ENCODE measurements around the gene ART1. TPM values are rescaled to one million over a fixed set of nuclear protein-coding genes. Genes with fewer than 3 reads are reported as not detected.

ART1 gene
- total RNA-seq, 1 donor from 2014 or later = not detected

- peaks cover 38% of the 10 kb centered on the region for H3K36me3 Mint-ChIP-seq
- H3K27me3 Mint-ChIP-seq = no peaks in the 10 kb centered on the region
- no peak overlapping the region for H3K4me3 Mint-ChIP-seq
- TF ChIP-seq, protein P1, sequence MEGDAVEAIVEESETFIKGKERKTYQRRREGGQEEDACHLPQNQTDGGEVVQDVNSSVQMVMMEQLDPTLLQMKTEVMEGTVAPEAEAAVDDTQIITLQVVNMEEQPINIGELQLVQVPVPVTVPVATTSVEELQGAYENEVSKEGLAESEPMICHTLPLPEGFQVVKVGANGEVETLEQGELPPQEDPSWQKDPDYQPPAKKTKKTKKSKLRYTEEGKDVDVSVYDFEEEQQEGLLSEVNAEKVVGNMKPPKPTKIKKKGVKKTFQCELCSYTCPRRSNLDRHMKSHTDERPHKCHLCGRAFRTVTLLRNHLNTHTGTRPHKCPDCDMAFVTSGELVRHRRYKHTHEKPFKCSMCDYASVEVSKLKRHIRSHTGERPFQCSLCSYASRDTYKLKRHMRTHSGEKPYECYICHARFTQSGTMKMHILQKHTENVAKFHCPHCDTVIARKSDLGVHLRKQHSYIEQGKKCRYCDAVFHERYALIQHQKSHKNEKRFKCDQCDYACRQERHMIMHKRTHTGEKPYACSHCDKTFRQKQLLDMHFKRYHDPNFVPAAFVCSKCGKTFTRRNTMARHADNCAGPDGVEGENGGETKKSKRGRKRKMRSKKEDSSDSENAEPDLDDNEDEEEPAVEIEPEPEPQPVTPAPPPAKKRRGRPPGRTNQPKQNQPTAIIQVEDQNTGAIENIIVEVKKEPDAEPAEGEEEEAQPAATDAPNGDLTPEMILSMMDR (conservative IDR thresholded peaks at IDR 0.05) = no peak
- H3K4me1 Mint-ChIP-seq (ENCODE audit: unreplicated experiment) = no peaks in the 10 kb centered on the region
- no peak for DNase-seq (ENCODE audit: extremely low spot score, unreplicated experiment)
- no peaks in the 10 kb centered on the region for H3K9me3 Mint-ChIP-seq
- no peak overlapping the region for H3K27ac Mint-ChIP-seq
These were observed 38.1 kb downstream of the ART1 start for GRCh38 chr11:3683039-3683438.

- Mint-ChIP-seq H3K36me3 (peaks cover 30% of the 10 kb centered on the region), H3K27me3 (no peaks in the 10 kb centered on the region), H3K4me1 (ENCODE audit: unreplicated experiment) (no peaks in the 10 kb centered on the region), H3K27ac (no peak overlapping the region), H3K4me3 (no peak overlapping the region), H3K9me3 (no peaks in the 10 kb centered on the region)
- DNase-seq (ENCODE audit: extremely low spot score, unreplicated experiment) = no peak
- TF ChIP-seq, protein P1 (conservative IDR thresholded peaks at IDR 0.05) = no peak
These were observed 39.3 kb downstream of the ART1 start for GRCh38 chr11:3684129-3684818.

- H3K27me3 Mint-ChIP-seq = no peaks in the 10 kb centered on the region
- no peak for DNase-seq (ENCODE audit: extremely low spot score, unreplicated experiment)
- H3K4me3 Mint-ChIP-seq = no peak overlapping the region
- no peaks in the 10 kb centered on the region for H3K4me1 Mint-ChIP-seq (ENCODE audit: unreplicated experiment)
- TF ChIP-seq, protein P1 (conservative IDR thresholded peaks at IDR 0.05) = no peak
- H3K36me3 Mint-ChIP-seq = peaks cover 25% of the 10 kb centered on the region
- H3K27ac Mint-ChIP-seq = no peak overlapping the region
- no peaks in the 10 kb centered on the region for H3K9me3 Mint-ChIP-seq
These were observed 39.9 kb downstream of the ART1 start for GRCh38 chr11:3684819-3685172.

DNA sequence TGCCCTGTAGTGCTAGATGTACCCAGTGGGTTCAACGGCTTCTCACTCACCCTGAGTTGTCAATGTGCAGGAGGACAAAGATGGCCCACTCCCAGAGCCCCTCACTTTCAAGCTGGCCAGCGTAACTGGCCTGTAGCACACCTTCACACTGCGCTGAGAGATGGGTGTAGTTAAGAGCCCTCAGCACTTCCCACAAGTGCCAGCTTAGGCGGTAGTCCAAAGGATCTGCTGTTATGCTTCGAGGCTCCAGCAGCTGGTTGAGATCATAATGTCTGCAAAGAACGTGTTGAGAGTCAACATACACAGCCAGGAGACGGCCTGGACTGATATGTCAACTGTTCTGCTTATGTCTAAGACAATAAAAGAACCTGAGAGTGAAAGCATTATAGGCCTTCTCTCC lies 41.0 kb downstream of the ART1 start:
- no peak for DNase-seq (ENCODE audit: extremely low spot score, unreplicated experiment)
- Mint-ChIP-seq H3K4me3 (no peak overlapping the region), H3K9me3 (no peaks in the 10 kb centered on the region), H3K27ac (no peak overlapping the region), H3K36me3 (peaks cover 31% of the 10 kb centered on the region), H3K4me1 (ENCODE audit: unreplicated experiment) (no peaks in the 10 kb centered on the region), H3K27me3 (no peaks in the 10 kb centered on the region)
- TF ChIP-seq, protein P1 (conservative IDR thresholded peaks at IDR 0.05) = no peak

GRCh38 chr11:3686751-3687150 lies 41.8 kb downstream of the ART1 start:
- H3K36me3 Mint-ChIP-seq = peaks cover 31% of the 10 kb centered on the region
- TF ChIP-seq, protein P1 (conservative IDR thresholded peaks at IDR 0.05) = no peak
- H3K9me3 Mint-ChIP-seq = no peaks in the 10 kb centered on the region
- H3K4me1 Mint-ChIP-seq (ENCODE audit: unreplicated experiment) = no peaks in the 10 kb centered on the region
- H3K4me3 Mint-ChIP-seq = no peak overlapping the region
- no peak overlapping the region for H3K27ac Mint-ChIP-seq
- no peaks in the 10 kb centered on the region for H3K27me3 Mint-ChIP-seq
- no peak for DNase-seq (ENCODE audit: extremely low spot score, unreplicated experiment)
